Neural crest cell (in vitro differentiated cells): ENCODE data around the gene C1QL1. TPM values are rescaled to one million over a fixed set of nuclear protein-coding genes. Genes with fewer than 3 reads are reported as not detected.

Experiments
- DNase-seq: peaks from one replicate; pipeline ENCODE4 v3.0.0; 2021; ENCODE audit warnings: low read depth, mixed read lengths, low spot score
- H3K27ac Mint-ChIP-seq: one replicate; pipeline ENCODE4 v1.8.0; 2021; ENCODE audit warnings: mild to moderate bottlenecking, mixed read lengths; ENCODE audit not compliant: unreplicated experiment
- H3K27me3 Mint-ChIP-seq: 2 replicates; pipeline ENCODE4 v1.8.0; 2021; ENCODE audit warnings: low read depth, mild to moderate bottlenecking, mixed read lengths
- H3K36me3 Mint-ChIP-seq: 2 replicates; pipeline ENCODE4 v1.8.0; 2021; ENCODE audit warnings: low read depth, mild to moderate bottlenecking, mixed read lengths
- H3K4me1 Mint-ChIP-seq: 2 replicates; pipeline ENCODE4 v1.8.0; 2021; ENCODE audit warnings: mixed read lengths
- H3K4me3 Mint-ChIP-seq: one replicate; pipeline ENCODE4 v1.8.0; 2021; ENCODE audit warnings: mild to moderate bottlenecking, mixed read lengths
- H3K9me3 Mint-ChIP-seq: 2 replicates; pipeline ENCODE4 v1.8.0; 2021; ENCODE audit warnings: mixed read lengths
- total RNA-seq: library from RNA; stranded (reverse); gene quantifications from 2 replicates; pipeline ENCODE4 v1.2.1, GENCODE V29; 2021
- TF ChIP-seq, protein P1 (sequence below): fragments of 200-600 bp; sonication (generic); conservative IDR thresholded peaks from 2 replicates; pipeline ENCODE4 v1.5.0; 2021; ENCODE audit warnings: antibody characterized with exemption, mild to moderate bottlenecking

The C1QL1 gene
- total RNA-seq, 1 donor from 2014 or later = 7.7 TPM

DNA sequence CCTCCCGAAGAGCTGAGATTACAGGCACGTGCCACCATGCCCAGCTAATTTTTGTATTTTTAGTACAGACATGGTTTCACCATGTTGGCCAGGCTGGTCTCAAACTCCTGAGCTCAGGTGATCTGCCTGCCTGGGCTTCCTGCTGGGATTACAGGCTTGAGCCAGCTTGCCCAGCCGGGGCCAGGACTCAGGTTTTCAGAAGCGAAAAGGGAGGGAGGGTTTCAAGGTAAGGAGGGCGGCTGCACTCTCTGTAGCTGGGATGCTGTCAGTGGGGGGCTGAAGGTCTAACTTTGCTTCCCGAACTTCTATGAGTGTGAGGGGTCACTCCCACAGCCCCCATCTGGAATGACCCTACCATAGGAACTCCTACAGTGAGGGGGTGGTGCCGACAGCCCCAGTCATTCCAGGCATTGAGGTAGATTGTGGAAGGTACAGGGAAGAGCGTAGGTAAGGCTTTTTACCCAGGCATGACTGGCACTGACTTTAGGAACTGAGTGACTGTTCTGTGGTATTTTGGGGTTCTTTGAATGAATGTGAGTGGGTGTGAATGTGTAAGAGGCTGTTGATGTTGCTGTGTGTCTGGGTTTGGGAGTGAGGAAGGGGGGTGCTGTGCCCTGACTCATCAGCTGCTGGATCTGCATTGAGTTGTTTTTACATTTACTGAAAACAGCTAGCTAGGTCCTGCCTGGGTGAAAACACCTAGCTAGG is 3.8 kb upstream of the C1QL1 start:
- peaks cover 65% of the 10 kb centered on the region for H3K27me3 Mint-ChIP-seq
- H3K4me1 Mint-ChIP-seq = peaks cover 15% of the 10 kb centered on the region
- no peak for DNase-seq
- TF ChIP-seq, protein P1, sequence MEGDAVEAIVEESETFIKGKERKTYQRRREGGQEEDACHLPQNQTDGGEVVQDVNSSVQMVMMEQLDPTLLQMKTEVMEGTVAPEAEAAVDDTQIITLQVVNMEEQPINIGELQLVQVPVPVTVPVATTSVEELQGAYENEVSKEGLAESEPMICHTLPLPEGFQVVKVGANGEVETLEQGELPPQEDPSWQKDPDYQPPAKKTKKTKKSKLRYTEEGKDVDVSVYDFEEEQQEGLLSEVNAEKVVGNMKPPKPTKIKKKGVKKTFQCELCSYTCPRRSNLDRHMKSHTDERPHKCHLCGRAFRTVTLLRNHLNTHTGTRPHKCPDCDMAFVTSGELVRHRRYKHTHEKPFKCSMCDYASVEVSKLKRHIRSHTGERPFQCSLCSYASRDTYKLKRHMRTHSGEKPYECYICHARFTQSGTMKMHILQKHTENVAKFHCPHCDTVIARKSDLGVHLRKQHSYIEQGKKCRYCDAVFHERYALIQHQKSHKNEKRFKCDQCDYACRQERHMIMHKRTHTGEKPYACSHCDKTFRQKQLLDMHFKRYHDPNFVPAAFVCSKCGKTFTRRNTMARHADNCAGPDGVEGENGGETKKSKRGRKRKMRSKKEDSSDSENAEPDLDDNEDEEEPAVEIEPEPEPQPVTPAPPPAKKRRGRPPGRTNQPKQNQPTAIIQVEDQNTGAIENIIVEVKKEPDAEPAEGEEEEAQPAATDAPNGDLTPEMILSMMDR = no peak
- H3K4me3 Mint-ChIP-seq = peak overlapping the region; percentile 57
- H3K9me3 Mint-ChIP-seq = no peaks in the 10 kb centered on the region
- no peak overlapping the region for H3K27ac Mint-ChIP-seq
- H3K36me3 Mint-ChIP-seq = no peaks in the 10 kb centered on the region

DNA sequence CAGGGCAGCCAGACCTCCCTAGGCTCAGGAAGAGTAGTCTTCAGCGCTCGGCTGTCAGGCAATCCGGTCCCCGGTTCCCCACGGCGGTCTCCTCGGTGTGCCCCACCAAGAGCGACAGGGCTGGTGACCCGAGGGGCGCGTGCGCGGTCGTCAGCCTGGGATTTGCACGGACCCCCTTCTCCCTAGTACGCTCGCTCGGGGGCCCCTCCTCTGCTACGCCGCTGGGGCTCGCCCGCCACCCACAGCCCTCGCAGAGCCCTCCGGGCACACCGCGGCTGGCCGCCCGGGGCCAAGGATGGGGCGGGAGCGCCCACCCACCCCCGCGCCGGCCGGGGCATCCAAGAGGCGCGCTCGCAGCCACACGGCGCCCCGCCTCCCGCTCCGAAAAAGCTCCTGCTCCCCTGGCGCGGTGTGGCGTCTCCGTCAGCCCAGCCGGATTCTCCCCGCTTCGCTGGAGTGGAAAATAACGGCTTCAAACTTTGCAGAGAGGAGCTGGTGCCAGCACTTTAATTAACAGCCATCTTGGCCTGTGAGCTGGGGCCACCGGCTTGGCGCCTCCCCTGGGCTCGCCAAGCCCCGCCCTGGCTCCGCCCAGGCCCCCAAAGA is 2.1 kb upstream of the C1QL1 start:
- peak; percentile 33 for DNase-seq
- Mint-ChIP-seq H3K4me3 (peak overlapping the region; percentile 87), H3K27me3 (peaks cover 82% of the 10 kb centered on the region), H3K27ac (no peak overlapping the region), H3K9me3 (no peaks in the 10 kb centered on the region), H3K4me1 (peaks cover 20% of the 10 kb centered on the region), H3K36me3 (no peaks in the 10 kb centered on the region)
- TF ChIP-seq, protein P1 = no peak

DNA sequence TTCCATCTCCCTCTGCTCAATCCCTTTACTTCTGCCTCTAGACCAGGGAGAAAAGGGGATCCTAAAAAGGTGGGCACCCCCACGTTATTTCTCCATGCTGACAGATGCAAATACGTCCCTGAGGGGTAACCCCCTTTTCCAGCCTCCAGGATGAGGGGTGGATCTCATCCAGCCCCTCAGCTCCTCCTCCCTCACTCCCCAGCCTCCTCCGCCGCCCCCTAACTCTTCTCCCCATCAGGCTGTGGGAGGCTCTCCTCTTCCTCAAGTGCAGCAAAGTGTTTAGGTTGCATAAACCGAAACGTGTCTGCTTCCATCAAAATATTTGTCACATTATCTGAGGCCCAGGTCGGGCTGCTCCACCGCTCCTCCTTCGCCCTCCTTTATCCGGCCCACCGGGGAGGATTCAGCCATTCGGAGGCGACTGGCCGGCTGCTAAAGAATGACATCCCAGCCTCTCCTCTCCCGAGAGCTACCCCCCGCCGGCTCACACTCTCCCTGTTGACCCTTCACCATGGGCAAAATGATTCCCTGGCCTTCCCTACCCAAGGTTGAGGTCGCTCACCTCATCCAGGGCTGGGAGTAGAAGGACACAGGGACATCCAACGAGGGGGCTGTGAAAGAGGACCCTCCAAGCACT is 1.2 kb upstream of the C1QL1 start:
- DNase-seq = no peak
- Mint-ChIP-seq H3K4me1 (peaks cover 20% of the 10 kb centered on the region), H3K36me3 (no peaks in the 10 kb centered on the region), H3K4me3 (peak overlapping the region; percentile 87), H3K27me3 (peaks cover 84% of the 10 kb centered on the region), H3K27ac (no peak overlapping the region), H3K9me3 (no peaks in the 10 kb centered on the region)
- TF ChIP-seq, protein P1 = no peak

DNA sequence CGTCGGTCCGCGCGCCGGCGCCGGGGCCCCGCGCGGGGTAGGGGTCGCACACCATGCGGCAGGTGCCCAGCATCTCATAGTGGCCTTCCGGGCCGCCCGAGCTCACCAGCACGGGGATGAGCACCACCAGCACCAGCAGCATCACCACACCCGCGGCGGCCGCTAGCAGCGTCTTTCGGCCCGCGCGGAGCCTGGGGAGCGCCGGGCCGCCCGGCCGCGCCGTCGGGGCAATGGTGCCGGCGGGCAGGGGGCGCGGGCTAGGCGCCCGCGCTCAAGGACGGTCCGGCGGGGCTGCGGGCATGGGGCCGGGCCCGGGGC is 237 bp downstream of the C1QL1 start:
- H3K27ac Mint-ChIP-seq = no peak overlapping the region
- peaks cover 84% of the 10 kb centered on the region for H3K27me3 Mint-ChIP-seq
- H3K4me1 Mint-ChIP-seq = peaks cover 20% of the 10 kb centered on the region
- H3K36me3 Mint-ChIP-seq = no peaks in the 10 kb centered on the region
- no peak overlapping the region for H3K4me3 Mint-ChIP-seq
- TF ChIP-seq, protein P1 = no peak
- DNase-seq = no peak
- H3K9me3 Mint-ChIP-seq = no peaks in the 10 kb centered on the region

DNA sequence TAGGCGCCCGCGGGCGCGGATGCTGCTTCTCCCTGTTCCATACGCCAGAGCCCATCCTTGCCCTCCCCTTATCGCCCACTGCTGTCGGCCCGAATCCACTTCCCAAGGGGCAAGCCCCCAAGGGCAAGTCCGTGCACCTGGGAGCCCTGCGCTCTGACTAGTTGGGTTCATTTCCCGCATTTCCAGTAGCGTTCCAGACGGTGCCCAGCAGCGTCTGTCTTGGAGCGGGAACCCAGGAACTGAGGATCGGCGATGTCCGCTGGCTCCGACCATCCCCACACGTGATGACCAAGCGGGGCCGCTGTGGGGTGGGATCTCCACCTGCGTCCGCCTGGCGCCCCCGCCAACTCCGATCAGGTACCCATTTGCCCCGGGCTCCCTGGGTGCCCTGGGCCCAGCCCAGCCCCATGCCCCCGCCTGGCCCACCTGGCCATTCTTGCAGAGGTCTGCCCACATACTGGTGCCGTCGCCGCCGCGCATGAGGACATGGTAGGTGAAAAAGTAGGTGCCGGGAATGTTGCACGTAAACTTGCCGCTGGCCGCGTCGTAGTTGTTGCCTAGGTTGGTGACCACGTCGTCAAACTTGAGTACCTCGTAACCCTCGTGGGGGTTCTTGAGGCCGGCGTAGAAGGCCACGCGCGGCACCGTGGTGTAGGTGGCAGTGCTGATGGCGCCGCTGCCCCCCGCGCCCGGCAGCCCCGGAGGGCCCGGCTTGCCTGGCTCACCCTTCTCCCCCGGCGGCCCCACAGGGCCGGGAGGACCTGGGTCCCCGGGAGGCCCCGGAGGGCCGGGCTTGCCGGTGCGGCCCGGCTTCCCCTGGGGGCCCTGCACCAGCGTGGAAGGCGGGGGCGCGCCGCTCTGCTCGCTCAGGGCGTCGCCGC is 837 bp downstream of the C1QL1 start:
- DNase-seq = no peak
- H3K27me3 Mint-ChIP-seq = peaks cover 79% of the 10 kb centered on the region
- H3K36me3 Mint-ChIP-seq = no peaks in the 10 kb centered on the region
- TF ChIP-seq, protein P1 = no peak
- H3K4me3 Mint-ChIP-seq = peak overlapping the region; percentile 51
- H3K9me3 Mint-ChIP-seq = no peaks in the 10 kb centered on the region
- H3K4me1 Mint-ChIP-seq = peaks cover 20% of the 10 kb centered on the region
- no peak overlapping the region for H3K27ac Mint-ChIP-seq
